Right lobe of liver (tissue), 6 donors: ENCODE measurements around the gene TMEM175. TPM values are rescaled to one million over a fixed set of nuclear protein-coding genes. Genes with fewer than 3 reads are reported as not detected.

Experiments used
- ATAC-seq, 4 donors: fragments of 200-7000 bp; cut with Tn5 transposase; one replicate each; pipeline ENCODE4 v1.9.1; 2020; ENCODE audit warnings: mild to moderate bottlenecking in 4 of 4, moderate library complexity in 4 of 4
- DNase-seq, 3 donors: peaks; one replicate each; pipeline ENCODE4 v3.0.0-alpha.2; 2020
- H3K27ac ChIP-seq, 3 donors: fragments of 200-600 bp; one replicate each; pipeline ENCODE4 v1.8.0; 2022
- H3K27me3 ChIP-seq, 2 donors: fragments of 200-600 bp; one replicate each; pipeline ENCODE4 v1.8.0; 2022
- H3K36me3 ChIP-seq, 4 donors: fragments of 200-600 bp; sonication (generic) in 1 of 4; one replicate each; pipeline versions ENCODE4 v1.5.1 to v1.8.0; 2017 to 2022; ENCODE audit warnings: control low read depth in 1 of 4
- H3K4me1 ChIP-seq, 4 donors: fragments of 200-600 bp; sonication (generic) in 1 of 4; one replicate each; pipeline versions ENCODE4 v1.5.1 to v1.8.0; 2017 to 2022; ENCODE audit warnings: control low read depth in 1 of 4
- H3K4me3 ChIP-seq, 3 donors: fragments of 200-600 bp; one replicate each; pipeline ENCODE4 v1.8.0; 2022
- H3K9me3 ChIP-seq, 4 donors: fragments of 200-600 bp; sonication (generic) in 1 of 4; one replicate each; pipeline versions ENCODE4 v1.5.1 to v1.8.0; 2017 to 2022; ENCODE audit warnings: control low read depth in 1 of 4
- POLR2A ChIP-seq: fragments of 450-650 bp; IDR thresholded peaks from one replicate; pipeline ENCODE4 v1.6.1; 2017; ENCODE audit warnings: antibody characterized with exemption, mild to moderate bottlenecking
- WGBS: methylation state at CpG from one replicate; pipeline ENCODE4 v1.1.6; 2018; ENCODE audit warnings: low coverage, low lambda C conversion rate; ENCODE audit not compliant: insufficient coverage; ENCODE audit errors: missing lambda C conversion rate; 5-methylcytosine and 5-hydroxymethylcytosine counted together
- intact Hi-C, 2 donors: fragments of 100-400 bp; cut with DNase I; formaldehyde crosslinking; loops; one replicate each; pipeline versions ENCODE4 v1.11.2 to v1.14.1; 2022
- total RNA-seq, 6 experiments: library from RNA; depleted of rRNA in 2 of 6; stranded (reverse); fragments of >200 nt in 2 of 6; fragmentation: NEBNext Ultra II Directional in 3 of 6; extraction: Animal tissue kit (Norgen Biotek cat#: 25700) in 3 of 6; gene quantifications; one replicate each; pipeline versions ENCODE4 v1.1.0 to v1.2.4, GENCODE V29; 2016 to 2023
- TF ChIP-seq, protein P1 (sequence below), 4 donors: fragments of 200-600 bp in 3 of 4; fragments of 450-650 bp in 1 of 4; IDR thresholded peaks; one replicate each; pipeline versions ENCODE4 v1.5.1 to v1.8.0; 2016 to 2022; ENCODE audit warnings: antibody characterized with exemption in 4 of 4, mild to moderate bottlenecking in 2 of 4
- donor health status: DM: no; HTN: yes; CAD: no.
- donor health status: DM: no; HTN: no; CAD: no.
- donor health status: DM: no; HTN: no; CAD: no.
- donor health status: DM: no; HTN: yes; CAD: no.
- donor health status: DM: no; HTN: yes; CAD: no.

The TMEM175 gene
- total RNA-seq, 6 experiments from 2014 or later: 22.0 to 31.8 (median 23.6) TPM

DNA sequence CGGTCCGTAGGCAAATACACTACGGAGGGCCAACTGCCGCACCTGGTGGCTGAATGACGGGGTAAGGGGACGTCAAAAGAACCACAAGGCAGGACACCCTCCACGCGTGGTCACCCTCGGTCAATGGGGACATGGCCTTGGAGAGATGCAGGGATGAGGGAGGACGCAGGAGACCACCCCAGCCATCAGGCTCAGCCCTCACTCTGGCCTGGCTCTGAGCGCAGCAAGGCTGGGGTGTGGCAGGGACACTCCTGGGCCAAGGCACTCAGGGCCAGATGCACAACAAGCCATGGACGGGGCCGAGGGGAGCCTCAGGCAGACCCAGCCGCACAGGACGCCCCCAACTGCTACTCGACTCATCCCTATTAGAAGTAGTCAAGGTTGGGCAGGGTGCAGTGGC, 36.7 kb upstream of the TMEM175 start:
- no peak for DNase-seq
- WGBS: 100% methylated on average over 1 of the region's 16 CpGs
- peaks cover 0 to 24% (median 3%) of the 10 kb centered on the region in 4 donors for H3K36me3 ChIP-seq

DNA sequence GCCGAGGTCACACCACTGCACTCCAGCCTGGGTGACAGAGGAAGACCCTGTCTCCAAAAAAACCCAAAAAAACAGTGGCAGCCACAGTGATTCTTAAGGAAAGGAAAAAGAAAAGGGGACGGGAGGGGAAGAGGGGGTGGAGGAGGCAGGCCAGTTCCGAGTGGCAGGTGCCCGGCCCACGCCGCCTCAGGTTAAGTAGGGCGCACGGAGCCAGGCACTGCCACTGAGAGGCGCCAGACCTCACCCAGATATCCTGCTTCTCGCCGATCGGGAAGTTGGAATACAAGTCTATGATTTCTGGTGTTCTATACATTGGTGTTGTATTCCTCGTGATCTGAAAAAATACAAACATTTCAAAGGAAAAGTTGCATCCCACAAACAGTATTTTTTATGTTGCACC, 36.0 kb upstream of the TMEM175 start:
- ATAC-seq (no peak), DNase-seq (no peak)
- Histone ChIP-seq H3K36me3 (peaks cover 0 to 24% (median 3%) of the 10 kb centered on the region in 4 donors), H3K27ac (no peak overlapping the region), H3K9me3 (no peaks in the 10 kb centered on the region), H3K4me3 (no peak overlapping the region), H3K27me3 (no peaks in the 10 kb centered on the region), H3K4me1 (no peaks in the 10 kb centered on the region)
- intact Hi-C loops: no loop called here
- TF ChIP-seq, protein P1, sequence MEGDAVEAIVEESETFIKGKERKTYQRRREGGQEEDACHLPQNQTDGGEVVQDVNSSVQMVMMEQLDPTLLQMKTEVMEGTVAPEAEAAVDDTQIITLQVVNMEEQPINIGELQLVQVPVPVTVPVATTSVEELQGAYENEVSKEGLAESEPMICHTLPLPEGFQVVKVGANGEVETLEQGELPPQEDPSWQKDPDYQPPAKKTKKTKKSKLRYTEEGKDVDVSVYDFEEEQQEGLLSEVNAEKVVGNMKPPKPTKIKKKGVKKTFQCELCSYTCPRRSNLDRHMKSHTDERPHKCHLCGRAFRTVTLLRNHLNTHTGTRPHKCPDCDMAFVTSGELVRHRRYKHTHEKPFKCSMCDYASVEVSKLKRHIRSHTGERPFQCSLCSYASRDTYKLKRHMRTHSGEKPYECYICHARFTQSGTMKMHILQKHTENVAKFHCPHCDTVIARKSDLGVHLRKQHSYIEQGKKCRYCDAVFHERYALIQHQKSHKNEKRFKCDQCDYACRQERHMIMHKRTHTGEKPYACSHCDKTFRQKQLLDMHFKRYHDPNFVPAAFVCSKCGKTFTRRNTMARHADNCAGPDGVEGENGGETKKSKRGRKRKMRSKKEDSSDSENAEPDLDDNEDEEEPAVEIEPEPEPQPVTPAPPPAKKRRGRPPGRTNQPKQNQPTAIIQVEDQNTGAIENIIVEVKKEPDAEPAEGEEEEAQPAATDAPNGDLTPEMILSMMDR (IDR thresholded peaks at IDR 0.05): peak in 1 of 4 donors; percentile 15
- no peak for TF ChIP-seq POLR2A
- WGBS: 92% methylated on average over 9 of the region's 13 CpGs

More for the DNA sequence above, 36.7 kb upstream of the TMEM175 start:
- no peak for ATAC-seq
- no peak overlapping the region for H3K27ac ChIP-seq
- H3K4me3 ChIP-seq: no peak overlapping the region
- TF ChIP-seq POLR2A: no peak
- TF ChIP-seq, protein P1 (IDR thresholded peaks at IDR 0.05): no peak
- H3K27me3 ChIP-seq: no peaks in the 10 kb centered on the region
- intact Hi-C loops: no loop called here
- H3K4me1 ChIP-seq: no peaks in the 10 kb centered on the region
- no peaks in the 10 kb centered on the region for H3K9me3 ChIP-seq

DNA sequence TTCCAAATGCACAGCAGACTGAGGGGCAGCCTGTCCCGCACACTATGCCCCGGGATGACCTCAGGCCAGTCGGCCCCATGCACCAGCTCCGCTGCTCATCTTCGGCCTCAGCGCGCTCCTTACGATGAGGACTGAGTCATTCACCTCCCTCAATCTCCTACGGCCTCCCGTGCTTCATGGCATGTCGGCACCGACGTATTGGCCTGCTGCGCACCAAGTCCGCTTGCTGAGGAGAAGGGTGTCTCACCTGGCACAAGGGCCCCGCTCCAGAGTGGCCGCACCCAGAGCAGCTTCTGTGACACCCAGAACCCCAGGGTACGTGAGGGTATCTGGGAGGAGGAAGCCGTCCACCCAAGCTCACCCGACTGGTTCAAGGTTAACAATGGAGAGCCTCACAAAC, 35.6 kb upstream of the TMEM175 start:
- peaks cover 0 to 24% (median 3%) of the 10 kb centered on the region in 4 donors for H3K36me3 ChIP-seq
- intact Hi-C loops: no loop called here
- WGBS: 95% methylated on average over 20 of the region's 20 CpGs

DNA sequence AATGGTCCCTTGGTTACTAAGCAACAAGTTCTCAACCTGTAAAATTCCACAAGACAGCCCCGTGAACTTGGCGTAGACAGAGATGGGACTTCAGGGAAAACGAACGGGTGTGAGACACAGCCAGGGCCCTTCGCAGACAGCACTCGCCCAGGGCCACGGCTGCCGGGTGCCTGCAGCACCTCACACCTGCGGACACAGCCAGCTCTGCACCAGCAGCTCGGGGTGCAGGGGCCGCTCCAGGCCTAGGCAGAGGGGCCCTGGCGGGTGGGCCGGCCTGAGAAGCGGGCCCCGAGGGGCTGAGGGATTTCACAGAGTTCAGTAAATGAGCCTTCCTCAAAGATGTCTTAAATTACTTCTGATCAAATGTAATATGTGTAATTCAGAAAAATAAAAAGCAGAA, 34.1 kb upstream of the TMEM175 start:
- ATAC-seq (no peak), DNase-seq (no peak)
- Histone ChIP-seq H3K36me3 (peaks cover 0 to 24% (median 3%) of the 10 kb centered on the region in 4 donors), H3K4me3 (no peak overlapping the region), H3K9me3 (no peaks in the 10 kb centered on the region), H3K27ac (no peak overlapping the region), H3K4me1 (no peaks in the 10 kb centered on the region), H3K27me3 (no peaks in the 10 kb centered on the region)
- TF ChIP-seq, protein P1 (IDR thresholded peaks at IDR 0.05): no peak
- no peak for TF ChIP-seq POLR2A
- intact Hi-C loops: no loop called here
- 93% methylated on average over 12 of the region's 15 CpGs for WGBS

More for the DNA sequence above, 35.6 kb upstream of the TMEM175 start:
- Histone ChIP-seq H3K27ac (no peak overlapping the region), H3K27me3 (no peaks in the 10 kb centered on the region), H3K9me3 (no peaks in the 10 kb centered on the region), H3K4me1 (no peaks in the 10 kb centered on the region), H3K4me3 (no peak overlapping the region)
- DNase-seq (no peak), ATAC-seq (no peak)
- TF ChIP-seq POLR2A: no peak
- TF ChIP-seq, protein P1 (IDR thresholded peaks at IDR 0.05): no peak
